ENCODE data around the gene DRD2.

The DRD2 gene

DNA sequence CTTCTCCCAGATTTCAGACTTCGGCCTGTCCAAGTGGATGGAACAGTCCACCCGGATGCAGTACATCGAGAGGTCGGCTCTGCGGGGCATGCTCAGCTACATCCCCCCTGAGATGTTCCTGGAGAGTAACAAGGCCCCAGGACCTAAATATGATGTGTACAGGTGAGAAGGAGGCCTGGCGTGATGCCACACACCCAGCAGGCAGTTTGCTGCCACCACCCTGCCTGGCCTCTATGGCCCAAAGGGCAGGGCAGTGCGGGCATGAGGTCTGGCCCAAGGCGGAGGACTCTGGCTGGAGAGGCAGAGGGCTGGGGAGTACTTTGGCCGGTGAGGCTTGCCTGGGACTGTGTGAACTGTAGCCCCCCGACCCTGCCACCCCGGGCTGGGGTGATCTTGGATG, 80.3 kb downstream of the DRD2 start:
- no peak for TF ChIP-seq CTCF (conservative IDR thresholded peaks at IDR 0.05)
- no peak overlapping the region for H3K27ac ChIP-seq

GRCh38 chr11:113393501-113393985, 81.7 kb downstream of the DRD2 start:
- no peak for TF ChIP-seq CTCF (conservative IDR thresholded peaks at IDR 0.05)
- no peak overlapping the region for H3K27ac ChIP-seq

DNA sequence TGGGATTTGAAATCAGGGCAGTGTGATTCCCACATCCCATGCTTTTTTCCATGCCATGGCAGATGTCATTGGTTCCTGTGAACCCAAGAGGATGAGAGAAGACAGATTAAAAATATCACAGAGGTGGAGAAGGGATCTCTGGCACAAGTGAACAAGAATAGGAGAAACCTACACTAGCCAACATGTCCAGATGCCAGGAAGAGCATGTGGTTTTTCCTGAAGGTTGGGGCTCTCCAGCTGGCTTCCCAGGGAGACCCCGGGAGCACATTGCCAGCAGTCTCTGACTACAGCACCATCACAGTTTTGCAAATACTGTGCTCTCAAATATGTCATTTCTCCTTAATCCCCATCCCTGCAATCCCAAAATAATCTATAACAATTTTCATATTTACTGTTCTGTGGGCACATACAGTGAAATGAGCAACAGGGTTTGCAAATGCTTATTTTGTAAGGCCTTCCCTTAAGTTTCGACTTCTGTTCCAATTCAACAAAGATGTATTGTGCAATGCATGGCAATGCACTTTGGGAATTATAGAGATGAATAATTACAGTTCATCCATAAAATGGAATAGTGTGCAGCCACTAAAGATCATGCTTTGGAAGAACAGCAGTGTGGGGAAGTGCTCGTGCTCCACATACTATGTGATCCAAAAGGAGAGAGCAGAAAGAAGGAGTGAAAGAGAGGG, 82.8 kb downstream of the DRD2 start:
- TF ChIP-seq CTCF (conservative IDR thresholded peaks at IDR 0.05) = no peak
- H3K27ac ChIP-seq = no peak overlapping the region

DNA sequence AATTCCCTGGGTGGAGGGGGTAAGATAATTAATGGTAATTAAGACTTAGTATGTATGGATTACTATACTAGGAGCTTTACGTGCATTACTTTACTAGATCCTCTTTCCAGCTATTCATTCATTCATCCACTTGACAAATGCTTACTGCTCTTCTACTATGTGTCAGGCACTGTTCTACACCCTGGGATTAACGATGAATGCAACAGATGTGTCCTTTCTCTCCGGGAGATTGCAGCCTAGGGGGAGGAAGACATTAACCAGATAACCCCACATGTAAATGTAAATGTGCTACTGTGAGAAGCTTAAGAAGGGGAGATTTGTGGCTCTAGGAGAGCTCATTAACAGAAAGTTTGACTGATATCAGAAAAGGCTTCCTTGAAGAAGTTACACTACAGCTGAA, 85.9 kb downstream of the DRD2 start:
- no peak for TF ChIP-seq CTCF (conservative IDR thresholded peaks at IDR 0.05)
- H3K27ac ChIP-seq = no peak overlapping the region

DNA sequence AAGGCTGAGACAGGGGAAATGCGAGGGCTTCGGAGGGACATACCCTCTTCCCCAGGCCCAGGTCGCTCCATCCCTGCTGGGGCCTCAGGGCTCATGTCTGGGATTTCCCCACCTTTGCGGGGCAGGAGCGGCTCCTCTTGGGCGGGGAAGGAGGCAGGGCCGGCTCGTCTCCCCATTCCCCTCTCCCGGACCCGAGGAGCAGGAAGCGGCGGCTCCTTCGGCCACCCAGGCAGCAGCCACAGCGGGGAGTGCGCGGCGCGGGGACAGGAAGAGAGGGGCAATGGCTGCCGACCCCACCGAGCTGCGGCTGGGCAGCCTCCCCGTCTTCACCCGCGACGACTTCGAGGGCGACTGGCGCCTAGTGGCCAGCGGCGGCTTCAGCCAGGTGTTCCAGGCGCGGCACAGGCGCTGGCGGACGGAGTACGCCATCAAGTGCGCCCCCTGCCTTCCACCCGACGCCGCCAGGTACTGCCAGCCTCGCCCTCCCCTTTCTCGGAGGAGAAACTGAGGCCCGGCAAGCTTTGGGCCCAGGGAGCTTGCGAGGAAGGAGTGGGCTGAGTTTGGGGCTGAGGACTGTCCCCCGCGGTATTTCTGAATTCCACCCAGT, 87.5 kb downstream of the DRD2 start, which contains the start of gene ANKK1:
ANKK1 (plus strand) TSS at position 175 of the 607 bp plus-strand sequence; CDS start at position 281, 106 bp downstream.
- TF ChIP-seq CTCF (conservative IDR thresholded peaks at IDR 0.05) = no peak
- no peak within 1 kb of the TSS for H3K27ac ChIP-seq

DNA sequence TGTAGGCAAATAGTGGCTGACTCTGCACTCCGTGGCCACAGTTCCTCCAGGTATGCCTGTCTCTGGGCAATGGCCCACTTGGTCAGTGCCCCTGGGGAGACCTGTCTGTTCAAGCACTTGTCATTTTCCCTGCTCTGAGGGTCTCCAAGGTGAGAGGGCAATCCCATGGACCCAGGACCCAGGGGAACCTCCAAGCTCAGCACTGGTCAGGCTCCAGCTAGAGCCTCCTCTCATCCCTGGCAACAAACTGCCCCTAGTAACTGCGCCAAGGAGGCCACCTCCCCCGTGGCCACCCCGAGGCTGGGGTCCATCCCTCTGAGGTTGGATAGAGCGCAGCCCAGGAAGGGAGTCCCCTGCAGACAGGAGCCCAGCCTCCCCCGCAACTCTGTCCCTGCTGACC, 88.3 kb downstream of the DRD2 start:
- no peak overlapping the region for H3K27ac ChIP-seq
- no peak for TF ChIP-seq CTCF (conservative IDR thresholded peaks at IDR 0.05)

DNA sequence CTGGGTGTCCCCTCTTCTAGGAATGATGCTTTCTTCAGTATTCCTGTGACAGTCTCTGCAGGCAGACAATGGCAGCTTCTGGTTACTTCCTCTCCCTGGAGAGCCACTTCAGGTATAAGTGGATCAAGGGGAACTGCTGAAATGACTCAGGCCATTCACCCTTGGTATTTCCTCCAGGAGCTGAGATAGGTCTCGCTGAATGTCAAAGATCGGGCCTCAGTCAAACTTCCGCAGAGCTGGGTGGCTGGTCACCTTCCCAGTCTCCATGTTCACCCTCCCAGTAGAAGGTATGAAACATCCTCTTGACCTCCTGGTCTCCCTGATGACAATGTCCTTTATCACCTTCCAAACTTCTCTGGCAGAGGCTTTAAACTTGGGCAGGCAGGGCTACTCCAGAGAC, 89.4 kb downstream of the DRD2 start:
- H3K27ac ChIP-seq = no peak overlapping the region
- no peak for TF ChIP-seq CTCF (conservative IDR thresholded peaks at IDR 0.05)

All from VCaP (cell line).